ENCODE measurements around the gene PHC2. TPM values are rescaled to one million over a fixed set of nuclear protein-coding genes. Genes with fewer than 3 reads are reported as not detected.

PHC2 gene
- total RNA-seq, 2 donors from 2014 or later = 60.6 to 74.8 TPM

DNA sequence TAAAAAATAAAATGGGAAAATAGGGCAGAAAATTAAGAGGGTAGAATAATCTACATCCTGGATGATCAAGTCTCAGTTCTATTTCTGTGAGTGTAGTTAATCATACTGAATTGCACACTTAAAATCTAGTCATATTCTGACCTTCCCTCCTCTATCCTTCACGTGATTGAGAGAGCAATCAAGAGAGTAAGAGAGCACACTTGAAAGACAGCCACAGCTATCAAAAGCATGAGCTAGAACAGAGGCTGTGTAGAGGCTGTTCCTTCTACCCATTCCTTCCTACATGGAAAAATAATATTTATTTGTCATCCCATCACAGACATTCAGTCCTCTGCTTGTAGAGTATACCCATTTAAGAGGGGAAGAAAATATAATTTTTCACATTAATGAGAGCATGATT lies 52.4 kb downstream of the PHC2 start:
- H3K36me3 ChIP-seq = no peaks in the 10 kb centered on the region
- no peaks in the 10 kb centered on the region for H3K27me3 ChIP-seq
- DNase-seq = no peak
- no peaks in the 10 kb centered on the region for H3K4me1 ChIP-seq
- no peak overlapping the region for H3K4me3 ChIP-seq
- no peak overlapping the region for H3K9ac ChIP-seq (ENCODE audit: low read depth in 2 of 2, low read length in 2 of 2)
- no peak overlapping the region for H3K27ac ChIP-seq
- TF ChIP-seq CTCF (IDR thresholded peaks at IDR 0.05) = no peak
- no peaks in the 10 kb centered on the region for H3K9me3 ChIP-seq
- intact Hi-C loops (cut with DNase I) = loop anchor here (5.0 kb wide), 1 partner anchor 84 kb away; no protein-coding TSS in a partner anchor

- H3K4me1 ChIP-seq = no peaks in the 10 kb centered on the region
- H3K27me3 ChIP-seq = no peaks in the 10 kb centered on the region
- no peak overlapping the region for H3K27ac ChIP-seq
- H3K9me3 ChIP-seq = no peaks in the 10 kb centered on the region
- H3K36me3 ChIP-seq = no peaks in the 10 kb centered on the region
- intact Hi-C loops (cut with DNase I) = loop anchor here (5.0 kb wide), 1 partner anchor 85 kb away; no protein-coding TSS in a partner anchor
- no peak overlapping the region for H3K4me3 ChIP-seq
- DNase-seq = no peak
- no peak overlapping the region for H3K9ac ChIP-seq (ENCODE audit: low read depth in 2 of 2, low read length in 2 of 2)
- no peak for TF ChIP-seq CTCF (IDR thresholded peaks at IDR 0.05)
Measured at GRCh38 chr1:33377756-33378155, 53.1 kb downstream of the PHC2 start.

GRCh38 chr1:33377013-33377412 lies 53.9 kb downstream of the PHC2 start:
- no peaks in the 10 kb centered on the region for H3K9me3 ChIP-seq
- H3K27me3 ChIP-seq = no peaks in the 10 kb centered on the region
- no peak for DNase-seq
- TF ChIP-seq CTCF (IDR thresholded peaks at IDR 0.05) = no peak
- H3K9ac ChIP-seq (ENCODE audit: low read depth in 2 of 2, low read length in 2 of 2) = no peak overlapping the region
- no peak overlapping the region for H3K27ac ChIP-seq
- intact Hi-C loops (cut with DNase I) = loop anchor here (5.0 kb wide), 1 partner anchor 85 kb away; no protein-coding TSS in a partner anchor
- no peak overlapping the region for H3K4me3 ChIP-seq
- no peaks in the 10 kb centered on the region for H3K36me3 ChIP-seq
- no peaks in the 10 kb centered on the region for H3K4me1 ChIP-seq

GRCh38 chr1:33375316-33375715 lies 55.6 kb downstream of the PHC2 start:
- no peak overlapping the region for H3K27ac ChIP-seq
- H3K9ac ChIP-seq (ENCODE audit: low read depth in 2 of 2, low read length in 2 of 2) = no peak overlapping the region
- no peaks in the 10 kb centered on the region for H3K9me3 ChIP-seq
- DNase-seq = no peak
- no peaks in the 10 kb centered on the region for H3K27me3 ChIP-seq
- no peaks in the 10 kb centered on the region for H3K4me1 ChIP-seq
- no peak for TF ChIP-seq CTCF (IDR thresholded peaks at IDR 0.05)
- no peak overlapping the region for H3K4me3 ChIP-seq
- no peaks in the 10 kb centered on the region for H3K36me3 ChIP-seq
- intact Hi-C loops (cut with DNase I) = loop anchor here (5.0 kb wide), 1 partner anchor 87 kb away; no protein-coding TSS in a partner anchor

GRCh38 chr1:33374336-33375105 lies 56.4 kb downstream of the PHC2 start:
- no peak for DNase-seq
- Histone ChIP-seq H3K4me3 (no peak overlapping the region), H3K27me3 (no peaks in the 10 kb centered on the region), H3K9me3 (no peaks in the 10 kb centered on the region), H3K27ac (no peak overlapping the region), H3K36me3 (no peaks in the 10 kb centered on the region), H3K9ac (ENCODE audit: low read depth in 2 of 2, low read length in 2 of 2) (no peak overlapping the region), H3K4me1 (no peaks in the 10 kb centered on the region)
- intact Hi-C loops (cut with DNase I) = loop anchor here (5.0 kb wide), 1 partner anchor 88 kb away; no protein-coding TSS in a partner anchor
- no peak for TF ChIP-seq CTCF (IDR thresholded peaks at IDR 0.05)

Measured in colonic mucosa (tissue), 4 donors.